Neural crest cell (in vitro differentiated cells): ENCODE results near the gene CHAD. TPM values are rescaled to one million over a fixed set of nuclear protein-coding genes. Genes with fewer than 3 reads are reported as not detected.
"Not testable (repeated sequence)": the region's sequence is repeated elsewhere in the genome, so short reads cannot be mapped to it uniquely, and the experiment has no call there.

Source experiments
- DNase-seq: peaks from one replicate; pipeline ENCODE4 v3.0.0; 2021; ENCODE audit warnings: low read depth, mixed read lengths, low spot score
- H3K27ac Mint-ChIP-seq: one replicate; pipeline ENCODE4 v1.8.0; 2021; ENCODE audit warnings: mild to moderate bottlenecking, mixed read lengths; ENCODE audit not compliant: unreplicated experiment
- H3K27me3 Mint-ChIP-seq: 2 replicates; pipeline ENCODE4 v1.8.0; 2021; ENCODE audit warnings: low read depth, mild to moderate bottlenecking, mixed read lengths
- H3K36me3 Mint-ChIP-seq: 2 replicates; pipeline ENCODE4 v1.8.0; 2021; ENCODE audit warnings: low read depth, mild to moderate bottlenecking, mixed read lengths
- H3K4me1 Mint-ChIP-seq: 2 replicates; pipeline ENCODE4 v1.8.0; 2021; ENCODE audit warnings: mixed read lengths
- H3K4me3 Mint-ChIP-seq: one replicate; pipeline ENCODE4 v1.8.0; 2021; ENCODE audit warnings: mild to moderate bottlenecking, mixed read lengths
- H3K9me3 Mint-ChIP-seq: 2 replicates; pipeline ENCODE4 v1.8.0; 2021; ENCODE audit warnings: mixed read lengths
- total RNA-seq: library from RNA; stranded (reverse); gene quantifications from 2 replicates; pipeline ENCODE4 v1.2.1, GENCODE V29; 2021
- TF ChIP-seq, protein P1 (sequence below): fragments of 200-600 bp; sonication (generic); conservative IDR thresholded peaks from 2 replicates; pipeline ENCODE4 v1.5.0; 2021; ENCODE audit warnings: antibody characterized with exemption, mild to moderate bottlenecking

CHAD gene
- total RNA-seq, 1 donor from 2014 or later: 0.19 TPM

DNA sequence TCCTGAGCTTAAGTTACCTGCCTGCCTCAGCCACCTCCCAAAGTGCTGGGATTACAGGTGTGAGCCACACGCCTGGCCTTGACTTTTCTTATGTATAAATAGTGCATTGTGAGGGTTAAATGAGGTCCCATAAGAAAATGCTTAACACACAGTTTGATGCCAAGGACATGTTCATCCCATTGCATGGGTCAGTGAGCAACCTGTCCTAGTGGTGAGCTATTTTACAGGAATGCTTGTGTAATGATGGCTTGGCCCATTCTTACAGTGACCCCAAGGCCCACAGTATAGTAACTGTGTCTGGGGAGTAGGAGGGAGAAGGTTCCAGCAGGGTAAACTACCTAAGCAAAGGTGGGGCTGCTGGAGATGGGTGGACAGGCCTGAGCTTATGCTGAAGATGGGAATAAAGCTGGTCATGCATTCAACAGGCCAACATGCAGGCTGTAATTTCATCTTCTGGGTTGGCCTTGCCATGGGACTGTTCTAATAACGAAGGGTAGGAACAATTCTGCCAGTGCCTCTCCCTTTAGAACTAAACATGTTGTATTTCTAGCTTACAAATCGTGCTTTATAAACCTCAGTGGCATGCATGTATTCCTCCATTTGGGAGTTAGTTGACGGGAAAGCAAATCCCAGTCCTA lies 36.4 kb downstream of the CHAD start:
- H3K4me1 Mint-ChIP-seq: peaks cover 25% of the 10 kb centered on the region
- H3K4me3 Mint-ChIP-seq: no peak overlapping the region
- H3K9me3 Mint-ChIP-seq: no peaks in the 10 kb centered on the region
- no peak for DNase-seq
- no peaks in the 10 kb centered on the region for H3K36me3 Mint-ChIP-seq
- no peaks in the 10 kb centered on the region for H3K27me3 Mint-ChIP-seq
- H3K27ac Mint-ChIP-seq: no peak overlapping the region
- TF ChIP-seq, protein P1, sequence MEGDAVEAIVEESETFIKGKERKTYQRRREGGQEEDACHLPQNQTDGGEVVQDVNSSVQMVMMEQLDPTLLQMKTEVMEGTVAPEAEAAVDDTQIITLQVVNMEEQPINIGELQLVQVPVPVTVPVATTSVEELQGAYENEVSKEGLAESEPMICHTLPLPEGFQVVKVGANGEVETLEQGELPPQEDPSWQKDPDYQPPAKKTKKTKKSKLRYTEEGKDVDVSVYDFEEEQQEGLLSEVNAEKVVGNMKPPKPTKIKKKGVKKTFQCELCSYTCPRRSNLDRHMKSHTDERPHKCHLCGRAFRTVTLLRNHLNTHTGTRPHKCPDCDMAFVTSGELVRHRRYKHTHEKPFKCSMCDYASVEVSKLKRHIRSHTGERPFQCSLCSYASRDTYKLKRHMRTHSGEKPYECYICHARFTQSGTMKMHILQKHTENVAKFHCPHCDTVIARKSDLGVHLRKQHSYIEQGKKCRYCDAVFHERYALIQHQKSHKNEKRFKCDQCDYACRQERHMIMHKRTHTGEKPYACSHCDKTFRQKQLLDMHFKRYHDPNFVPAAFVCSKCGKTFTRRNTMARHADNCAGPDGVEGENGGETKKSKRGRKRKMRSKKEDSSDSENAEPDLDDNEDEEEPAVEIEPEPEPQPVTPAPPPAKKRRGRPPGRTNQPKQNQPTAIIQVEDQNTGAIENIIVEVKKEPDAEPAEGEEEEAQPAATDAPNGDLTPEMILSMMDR: no peak

DNA sequence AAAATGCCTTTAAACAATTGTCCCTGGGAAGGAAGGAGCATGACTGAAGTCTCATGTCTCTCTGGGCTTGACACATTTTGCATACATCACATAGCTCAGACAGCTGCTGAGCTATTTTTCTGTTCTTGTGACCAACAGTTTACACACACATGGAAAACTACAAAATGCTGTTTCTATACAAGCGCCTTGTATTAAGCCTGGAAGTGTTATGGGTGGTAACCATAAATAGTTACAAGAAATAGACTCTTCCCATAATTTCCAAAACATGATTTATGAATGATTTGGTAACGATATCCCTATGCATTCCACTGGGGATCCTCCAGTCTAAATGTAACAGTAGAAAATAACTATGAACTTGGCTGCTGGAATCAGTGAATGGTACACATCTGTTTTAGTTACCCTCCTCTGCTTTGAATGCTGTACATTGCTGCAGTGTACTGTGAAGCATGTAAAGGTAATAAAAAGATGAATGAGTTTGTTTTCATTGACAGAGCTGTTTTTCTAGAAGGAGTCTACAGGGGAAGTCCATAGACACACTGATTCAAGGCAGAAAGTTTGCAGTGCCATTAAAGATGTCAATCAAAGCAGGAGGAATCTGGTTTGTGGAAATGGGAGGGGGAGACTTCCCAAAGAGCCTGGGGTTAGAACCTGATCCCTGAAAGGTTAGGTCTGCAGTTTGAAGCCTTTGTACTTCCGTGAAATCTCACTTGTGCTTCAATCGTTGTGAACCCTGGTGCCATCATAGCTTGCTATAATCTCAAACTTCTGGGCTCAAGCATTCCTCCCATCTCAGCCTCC lies 37.7 kb downstream of the CHAD start:
- Mint-ChIP-seq H3K4me3 (no peak overlapping the region), H3K9me3 (no peaks in the 10 kb centered on the region), H3K27ac (no peak overlapping the region), H3K36me3 (no peaks in the 10 kb centered on the region), H3K27me3 (no peaks in the 10 kb centered on the region), H3K4me1 (peaks cover 34% of the 10 kb centered on the region)
- TF ChIP-seq, protein P1: no peak
- DNase-seq: no peak

DNA sequence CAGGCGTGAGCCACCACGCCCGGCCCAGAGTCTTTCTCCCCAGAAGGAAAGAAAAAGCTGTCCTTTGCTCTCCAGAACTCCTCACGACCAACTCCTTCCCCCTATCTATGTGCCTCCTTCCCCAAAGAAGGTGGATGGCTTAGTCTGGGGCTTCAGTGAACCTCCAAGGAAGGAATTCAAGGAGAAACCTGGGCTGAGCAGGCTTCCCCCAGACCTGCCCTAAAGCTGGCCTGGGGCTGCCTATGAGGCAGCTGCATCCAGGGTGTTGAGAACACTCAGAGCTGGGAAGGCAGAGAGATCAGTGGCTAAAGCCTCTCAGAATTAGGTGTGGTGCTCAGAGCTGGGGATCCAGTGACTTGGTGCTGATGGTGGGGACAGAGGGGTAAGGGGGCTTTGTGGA lies 38.9 kb downstream of the CHAD start:
- TF ChIP-seq, protein P1: no peak
- H3K4me1 Mint-ChIP-seq: peaks cover 38% of the 10 kb centered on the region
- H3K27me3 Mint-ChIP-seq: no peaks in the 10 kb centered on the region
- no peaks in the 10 kb centered on the region for H3K9me3 Mint-ChIP-seq
- H3K4me3 Mint-ChIP-seq: no peak overlapping the region
- DNase-seq: no peak
- no peak overlapping the region for H3K27ac Mint-ChIP-seq
- H3K36me3 Mint-ChIP-seq: no peaks in the 10 kb centered on the region

DNA sequence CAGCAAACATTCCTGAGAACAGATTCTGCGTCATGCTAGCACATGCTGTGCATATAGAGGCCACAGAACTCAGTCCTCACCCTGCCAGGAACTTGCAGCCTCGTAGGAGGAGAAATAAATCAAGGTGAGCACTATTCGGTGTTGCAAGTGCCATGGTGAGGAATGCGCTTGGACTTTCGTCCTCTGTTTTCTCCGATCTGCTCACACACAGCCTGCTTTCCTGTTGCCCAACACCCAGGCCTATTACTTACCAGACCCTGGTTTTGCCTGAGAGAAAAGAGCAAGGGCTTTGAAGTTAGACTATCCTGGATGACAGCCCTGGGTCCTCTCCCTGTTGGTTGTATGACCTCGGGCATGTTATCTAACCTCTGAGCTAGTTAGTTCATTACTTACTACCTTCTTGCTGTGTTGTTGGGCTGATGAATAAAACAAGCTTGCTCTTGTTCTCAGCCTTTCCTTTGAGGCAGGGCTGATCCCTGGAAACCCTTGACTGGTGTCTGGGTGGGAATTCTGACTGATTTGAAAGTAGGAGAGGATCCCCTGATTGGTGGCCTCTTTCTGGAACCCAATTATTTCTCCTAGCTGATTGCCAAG lies 39.8 kb downstream of the CHAD start:
- DNase-seq: no peak
- H3K27ac Mint-ChIP-seq: no peak overlapping the region
- H3K9me3 Mint-ChIP-seq: no peaks in the 10 kb centered on the region
- no peaks in the 10 kb centered on the region for H3K27me3 Mint-ChIP-seq
- peak overlapping the region; percentile 73 for H3K4me3 Mint-ChIP-seq
- TF ChIP-seq, protein P1: no peak
- peaks cover 38% of the 10 kb centered on the region for H3K4me1 Mint-ChIP-seq
- no peaks in the 10 kb centered on the region for H3K36me3 Mint-ChIP-seq

GRCh38 chr17:50428126-50428525 lies 40.6 kb downstream of the CHAD start:
- peak overlapping the region; percentile 56 for H3K4me3 Mint-ChIP-seq
- not testable (repeated sequence) for DNase-seq, H3K36me3 Mint-ChIP-seq, H3K9me3 Mint-ChIP-seq, H3K27me3 Mint-ChIP-seq, H3K27ac Mint-ChIP-seq
- peaks cover 38% of the 10 kb centered on the region for H3K4me1 Mint-ChIP-seq
